Measurements from ENCODE around the gene RSPH3. TPM values are rescaled to one million over a fixed set of nuclear protein-coding genes. Genes with fewer than 3 reads are reported as not detected.
A peak's percentile ranks its signal among the peaks of the same experiment; 100 is the strongest.

Gene RSPH3
- total and polyA plus RNA-seq, 2 of the 8 experiments (the other 6 are each of a cell fraction or from before 2014, with no cell fraction given) = 0.60 to 2.7 TPM

GRCh38 chr6:158978757-158979156 lies 21.2 kb downstream of the RSPH3 start:
- Histone ChIP-seq H3K9ac (replicated peaks in 1 of 4; ENCODE audit: extremely low read depth in 1 of 4, low read depth in 3 of 4, low read length in 3 of 4) (no peak overlapping the region), H3K4me1 (replicated peaks in 1 of 4; ENCODE audit: control insufficient read depth in 3 of 4, insufficient read depth in 4 of 4, low read length in 3 of 4) (no peaks in the 10 kb centered on the region), H3K27me3 (replicated peaks in 1 of 4; ENCODE audit: control insufficient read depth in 3 of 4, extremely low read depth in 1 of 4, insufficient read depth in 3 of 4, low read length in 3 of 4) (no peaks in the 10 kb centered on the region), H3K23ac (ENCODE audit: insufficient read length) (no peak overlapping the region), H4K8ac (ENCODE audit: extremely low read depth, insufficient read depth, low read length) (no peak overlapping the region), H2AK5ac (ENCODE audit: low read depth, low read length) (no peak overlapping the region), H3K4me3 (ENCODE audit: extremely low read depth in 1 of 4, insufficient read depth in 2 of 4, low read depth in 3 of 4, low read length in 4 of 4) (no peak overlapping the region), H3K79me1 (ENCODE audit: low read depth, low read length) (no peaks in the 10 kb centered on the region), H3K23me2 (ENCODE audit: low read depth, low read length) (no peaks in the 10 kb centered on the region), H2BK20ac (ENCODE audit: low read length) (no peak overlapping the region), H2BK120ac (replicated peaks; ENCODE audit: low read depth, low read length) (no peak overlapping the region), H2AFZ (ENCODE audit: low read length) (no peak overlapping the region), H2BK5ac (ENCODE audit: low read depth, low read length) (no peak overlapping the region), H3K56ac (replicated peaks; ENCODE audit: insufficient read length, low read depth, low read length) (no peak overlapping the region), H4K91ac (replicated peaks; ENCODE audit: insufficient read length, low read length) (no peak overlapping the region), H3K14ac (ENCODE audit: insufficient read length) (no peak overlapping the region), H4K20me1 (replicated peaks in 1 of 2; ENCODE audit: control insufficient read depth in 1 of 2, insufficient read depth in 2 of 2, low read length in 2 of 2) (no peaks in the 10 kb centered on the region), H2BK15ac (ENCODE audit: low read length) (no peak overlapping the region), H3K9me3 (ENCODE audit: insufficient read depth in 2 of 2, low read depth in 1 of 2, low read length in 1 of 2) (no peaks in the 10 kb centered on the region), H3K36me3 (ENCODE audit: control insufficient read depth in 2 of 4, insufficient read depth in 4 of 4, low read length in 3 of 4) (no peaks in the 10 kb centered on the region), H3K79me2 (ENCODE audit: control insufficient read depth in 1 of 2, insufficient read depth in 2 of 2, low read length in 2 of 2) (no peaks in the 10 kb centered on the region), H3K27ac (ENCODE audit: low read depth, low read length) (no peak overlapping the region), H3K4me2 (ENCODE audit: insufficient read depth in 1 of 2, low read depth in 2 of 2, low read length in 2 of 2) (no peak overlapping the region), H4K5ac (ENCODE audit: insufficient read length, low read depth, low read length) (no peak overlapping the region), H3K18ac (ENCODE audit: extremely low read depth, low read length) (no peak overlapping the region), H3K4ac (replicated peaks; ENCODE audit: insufficient read length, low read depth, low read length) (no peak overlapping the region), H2BK12ac (ENCODE audit: low read depth, low read length) (no peak overlapping the region)
- POLR2A ChIA-PET (ENCODE audit: partially characterized antibody) = interaction anchor here (2.2 kb wide), 1 partner anchor 21 kb away, joined by 5 read pairs; the partner anchor contains the start of gene RSPH3
- FAIRE-seq = no peak
- TF ChIP-seq RBBP5 (IDR thresholded peaks at IDR 0.05; ENCODE audit: borderline replicate concordance, low read depth, low read length) (no peak), SRF (IDR thresholded peaks at IDR 0.05; ENCODE audit: low read depth, low read length) (no peak), CEBPB (IDR thresholded peaks at IDR 0.05; ENCODE audit: low read depth, low read length) (peak; percentile 42; the same call in 1 of the 2 replicates)
- CTCF ChIA-PET (ENCODE audit: partially characterized antibody) = interaction anchor here (0.5 to 1.5 kb wide), 7 partner anchors 8 to 319 kb away, joined by 3 to 7 read pairs (median 3); no protein-coding TSS in a partner anchor
- no peak for DNase-seq (ENCODE audit: low read depth in 1 of 2, low spot score in 2 of 2)
- WGBS, 2 experiments (ENCODE audit: extremely low coverage in 1 of 2, insufficient coverage in 1 of 2, insufficient read length in 1 of 2, insufficient replicate concordance in 2 of 2, low coverage in 1 of 2, low lambda C conversion rate in 2 of 2, missing lambda C conversion rate in 1 of 2) = 89% methylated on average over 3 of the region's 3 CpGs; no CpG with 5 or more reads in 1 of the 2 experiments

Measured in H1 (cell line).